H1 (cell line): ENCODE results near the gene CDK13.

Experiments used
- CHD1 ChIP-seq: IDR thresholded peaks from 2 replicates; pipeline ENCODE4 v1.6.1; 2012; ENCODE audit warnings: low read depth, low read length, improper control_type of control experiment
- CTCF ChIP-seq, 3 experiments: IDR thresholded peaks; 1 replicate in 2 of 3; 2 replicates in 1 of 3; pipeline versions ENCODE4 v1.5.1 to v1.6.1; 2011; ENCODE audit warnings: low read length in 3 of 3, mild to moderate bottlenecking in 3 of 3, inconsistent platforms in 2 of 3, low read depth in 1 of 3, moderate library complexity in 1 of 3; ENCODE audit not compliant: insufficient read depth in 1 of 3; ENCODE audit errors: control extremely low read depth in 1 of 3
- EP300 ChIP-seq, 2 experiments: IDR thresholded peaks; 1 replicate in 1 of 2; 2 replicates in 1 of 2; pipeline ENCODE4 v1.6.1; 2011 to 2012; ENCODE audit warnings: low read depth in 2 of 2, low read length in 2 of 2, mild to moderate bottlenecking in 2 of 2, borderline replicate concordance in 1 of 2, inconsistent platforms in 1 of 2, moderate library complexity in 1 of 2
- EZH2 ChIP-seq: fragments of 200-600 bp; sonication (generic); IDR thresholded peaks from 2 replicates; pipeline ENCODE4 v1.7.1; 2012; ENCODE audit warnings: low read depth, mild to moderate bottlenecking, moderate library complexity, low read length, inconsistent platforms; ENCODE audit not compliant: severe bottlenecking
- HDAC6 ChIP-seq: IDR thresholded peaks from one replicate; pipeline ENCODE4 v1.7.1; 2012; ENCODE audit warnings: low read depth, mild to moderate bottlenecking, inconsistent platforms, low read length, moderate library complexity
- JUN ChIP-seq: IDR thresholded peaks from 2 replicates; pipeline ENCODE4 v1.6.1; 2011; ENCODE audit warnings: low read depth, mild to moderate bottlenecking, improper control_type of control experiment, low read length
- JUND ChIP-seq: IDR thresholded peaks from 2 replicates; pipeline ENCODE4 v1.6.1; 2011; ENCODE audit warnings: mild to moderate bottlenecking, improper control_type of control experiment, low read length
- MAX ChIP-seq: IDR thresholded peaks from 2 replicates; pipeline ENCODE4 v1.6.1; 2012; ENCODE audit warnings: inconsistent platforms
- NANOG ChIP-seq: IDR thresholded peaks from 2 replicates; pipeline ENCODE4 v1.6.1; 2011; ENCODE audit warnings: low read length, low read depth, mild to moderate bottlenecking, inconsistent platforms; ENCODE audit not compliant: insufficient read depth, poor library complexity, severe bottlenecking
- POLR2A ChIP-seq, 2 experiments: IDR thresholded peaks; 1 replicate in 1 of 2; 2 replicates in 1 of 2; pipeline ENCODE4 v1.6.1; 2011; ENCODE audit warnings: low read depth in 2 of 2, low read length in 2 of 2, mild to moderate bottlenecking in 2 of 2; ENCODE audit errors: control extremely low read depth in 1 of 2
- RFX5 ChIP-seq: IDR thresholded peaks from 2 replicates; pipeline ENCODE4 v1.6.1; 2011; ENCODE audit warnings: low read depth, low read length, improper control_type of control experiment, borderline replicate concordance
- SUZ12 ChIP-seq: fragments of 200-600 bp; sonication (generic); IDR thresholded peaks from 2 replicates; pipeline ENCODE4 v1.6.1; 2012; ENCODE audit warnings: mild to moderate bottlenecking, inconsistent platforms, low read length, moderate library complexity, mixed read lengths
- TAF1 ChIP-seq: IDR thresholded peaks from 2 replicates; pipeline ENCODE4 v1.6.1; 2011; ENCODE audit warnings: mild to moderate bottlenecking, low read depth, low read length
- USF2 ChIP-seq: IDR thresholded peaks from 2 replicates; pipeline ENCODE4 v1.6.1; 2011; ENCODE audit warnings: low read length, improper control_type of control experiment

GRCh38 chr7:39922580-39922979, 27.5 kb upstream of the CDK13 start:
- no peak for TF ChIP-seq EZH2
- no peak for TF ChIP-seq NANOG
- no peak for TF ChIP-seq CTCF (IDR thresholded peaks at IDR 0.05; ENCODE audit: control extremely low read depth in 1 of 3, insufficient read depth in 1 of 3, low read depth in 1 of 3, low read length in 3 of 3)
- no peak for TF ChIP-seq SUZ12
- TF ChIP-seq MAX: no peak
- TF ChIP-seq JUN: no peak
- TF ChIP-seq EP300 (IDR thresholded peaks at IDR 0.05; ENCODE audit: borderline replicate concordance in 1 of 2, low read depth in 2 of 2, low read length in 2 of 2): no peak
- no peak for TF ChIP-seq POLR2A (IDR thresholded peaks at IDR 0.05; ENCODE audit: control extremely low read depth in 1 of 2, low read depth in 2 of 2, low read length in 2 of 2)
- no peak for TF ChIP-seq CHD1
- no peak for TF ChIP-seq JUND
- TF ChIP-seq RFX5: no peak
- TF ChIP-seq USF2: no peak
- TF ChIP-seq HDAC6: no peak
- no peak for TF ChIP-seq TAF1
